Endothelial cell of umbilical vein (primary cell): Measurements from ENCODE around the gene DTX2. TPM values are rescaled to one million over a fixed set of nuclear protein-coding genes. Genes with fewer than 3 reads are reported as not detected.

ENCODE experiments used
- BruUV-seq: library from RNA; stranded (reverse); fragments of 400-500 nt; replicated peaks from 2 replicates; lab custom pipeline; 2021; lab: Mats Ljungman, UMichigan
- CTCF ChIA-PET: fragments of 300-600, 350-600 bp; sonication (Branson Sonifier 250); formaldehyde crosslinking; loops from one replicate; lab custom pipeline; 2021; ENCODE audit warnings: antibody characterized with exemption, inconsistent platforms; lab: Charles Lee
- POLR2A ChIA-PET: fragments of 300-600, 350-600 bp; sonication (Branson Sonifier 250); formaldehyde crosslinking; loops from one replicate; lab custom pipeline; 2021; ENCODE audit warnings: antibody characterized with exemption, inconsistent platforms; lab: Charles Lee
- DNase-seq: peaks from one replicate; pipeline ENCODE4 v3.0.0-alpha.2; 2011; ENCODE audit warnings: low read depth, low spot score
- FAIRE-seq: peaks from 2 replicates; lab custom pipeline; 2011; peaks lifted over from hg19 to GRCh38; lab: Jason Lieb, UNC
- H2AFZ ChIP-seq: 2 replicates; pipeline ENCODE4 v1.6.0; 2012; ENCODE audit warnings: low read depth, low read length, control low read depth, inconsistent platforms
- H3K27ac ChIP-seq: 2 replicates; pipeline ENCODE4 v1.5.1; 2011; ENCODE audit warnings: low read depth, mild to moderate bottlenecking, control low read depth, low read length, moderate library complexity; ENCODE audit not compliant: insufficient read depth
- H3K27me3 ChIP-seq, 2 experiments: 2 replicates each; pipeline versions ENCODE4 v1.6.0 to v1.6.1; 2011; ENCODE audit warnings: low read length in 2 of 2, mixed read lengths in 1 of 2; ENCODE audit not compliant: control insufficient read depth in 2 of 2, insufficient read depth in 2 of 2
- H3K36me3 ChIP-seq, 2 experiments: 2 replicates in 1 of 2; 3 replicates in 1 of 2; pipeline ENCODE4 v1.5.1; 2011; ENCODE audit warnings: low read length in 2 of 2, mild to moderate bottlenecking in 1 of 2, moderate library complexity in 1 of 2; ENCODE audit not compliant: control insufficient read depth in 2 of 2, insufficient read depth in 2 of 2; ENCODE audit errors: extremely low read depth in 1 of 2
- H3K4me1 ChIP-seq: 3 replicates; pipeline ENCODE4 v1.5.1; 2011; ENCODE audit warnings: mild to moderate bottlenecking, low read length; ENCODE audit not compliant: control insufficient read depth, insufficient read depth; ENCODE audit errors: extremely low read depth
- H3K4me2 ChIP-seq: 2 replicates; pipeline ENCODE4 v1.6.1; 2011; ENCODE audit warnings: low read length, control low read depth, mixed read lengths; ENCODE audit not compliant: insufficient read depth
- H3K4me3 ChIP-seq, 3 experiments: fragments of 200-600 bp in 1 of 3; sonication (generic), shearing (Covaris generic) in 1 of 3; replicated peaks in 1 of 3; 2 replicates each; pipeline ENCODE4 v1.5.1; 2011 to 2016; ENCODE audit warnings: control low read depth in 3 of 3, low read length in 3 of 3, mild to moderate bottlenecking in 2 of 3, inconsistent platforms in 1 of 3, low read depth in 1 of 3, moderate library complexity in 1 of 3; ENCODE audit not compliant: insufficient read depth in 1 of 3
- H3K79me2 ChIP-seq: 2 replicates; pipeline ENCODE4 v1.6.0; 2012; ENCODE audit warnings: low read length, inconsistent platforms; ENCODE audit not compliant: control insufficient read depth, insufficient read depth
- H3K9ac ChIP-seq: replicated peaks from 2 replicates; pipeline ENCODE3; 2011; ENCODE audit warnings: low read length, control low read depth; ENCODE audit not compliant: insufficient read depth; ENCODE audit errors: extremely low read depth
- H3K9me1 ChIP-seq: replicated peaks from 3 replicates; pipeline ENCODE4 v1.6.0; 2011; ENCODE audit warnings: mild to moderate bottlenecking, low read length; ENCODE audit not compliant: control insufficient read depth, insufficient read depth; ENCODE audit errors: extremely low read depth
- H3K9me3 ChIP-seq: replicated peaks from 2 replicates; pipeline ENCODE4 v1.5.1; 2012; ENCODE audit warnings: low read length, inconsistent platforms; ENCODE audit not compliant: control insufficient read depth, insufficient read depth
- H4K20me1 ChIP-seq: replicated peaks from 2 replicates; pipeline ENCODE3; 2011; ENCODE audit warnings: mild to moderate bottlenecking, low read length; ENCODE audit not compliant: control insufficient read depth, insufficient read depth; ENCODE audit errors: extremely low read depth
- EZH2 ChIP-seq: IDR thresholded peaks from 2 replicates; pipeline ENCODE4 v1.6.1; 2012; ENCODE audit warnings: borderline replicate concordance, low read depth, mild to moderate bottlenecking, moderate library complexity, low read length, inconsistent platforms; ENCODE audit not compliant: severe bottlenecking
- FOS ChIP-seq: IDR thresholded peaks from 2 replicates; pipeline ENCODE4 v1.6.1; 2011; ENCODE audit warnings: mild to moderate bottlenecking, low read length, moderate library complexity, borderline replicate concordance; ENCODE audit not compliant: insufficient read depth
- GATA2 ChIP-seq: IDR thresholded peaks from 2 replicates; pipeline ENCODE4 v1.7.0; 2011; ENCODE audit warnings: low read depth, mild to moderate bottlenecking, moderate library complexity, mixed read lengths, low read length; ENCODE audit not compliant: insufficient read length, insufficient read depth
- JUN ChIP-seq: IDR thresholded peaks from 2 replicates; pipeline ENCODE4 v1.6.1; 2011; ENCODE audit warnings: borderline replicate concordance, low read depth; ENCODE audit not compliant: insufficient read length, insufficient read depth
- MAX ChIP-seq: IDR thresholded peaks from 2 replicates; pipeline ENCODE4 v1.6.1; 2011; ENCODE audit not compliant: insufficient read depth, insufficient read length
- MYC ChIP-seq: IDR thresholded peaks from one replicate; pipeline ENCODE4 v1.6.1; 2011; ENCODE audit warnings: mild to moderate bottlenecking, low read depth, low read length
- POLR2A ChIP-seq: IDR thresholded peaks from 2 replicates; pipeline ENCODE4 v1.6.1; 2012; ENCODE audit warnings: low read depth, mild to moderate bottlenecking, control low read depth, low read length
- POLR2AphosphoS5 ChIP-seq: IDR thresholded peaks from 2 replicates; pipeline ENCODE4 v1.6.1; 2012; ENCODE audit warnings: low read depth, mild to moderate bottlenecking, control low read depth, low read length, moderate library complexity; ENCODE audit not compliant: insufficient read depth
- dilution Hi-C: fragments of 300-500 bp; cut with MboI; formaldehyde crosslinking; loops from one replicate; pipeline ENCODE4 v1.15.0; 2019; ENCODE audit warnings: low sequenced_read_pairs; ENCODE audit not compliant: extremely low pct_ligation_motif_present
- intact Hi-C: fragments of 100-400 bp; cut with micrococcal nuclease; formaldehyde crosslinking; loops from one replicate; pipeline ENCODE4 v1.10.0; 2022
- polyA plus RNA-seq, 4 experiments: library from polyadenylated mRNA; depleted of rRNA in 3 of 4; stranded (reverse) in 3 of 4; unstranded in 1 of 4; fragments of >200 nt; gene quantifications; 2 replicates each; pipeline versions ENCODE4 v1.2.1 to v1.2.3, GENCODE V29; 2011 to 2012; ENCODE audit warnings: missing spikeins in 1 of 4
- total RNA-seq: library from RNA; stranded (reverse); gene quantifications from 2 replicates; pipeline ENCODE4 v1.2.3, GENCODE V29; 2021
- TF ChIP-seq, protein P1 (sequence below), 2 donors: IDR thresholded peaks; 1 replicate in 1 of 2; 2 replicates in 1 of 2; pipeline ENCODE4 v1.5.1; 2011; ENCODE audit warnings: low read length in 2 of 2, mild to moderate bottlenecking in 2 of 2, moderate library complexity in 2 of 2, control low read depth in 1 of 2, inconsistent platforms in 1 of 2, low read depth in 1 of 2; ENCODE audit not compliant: insufficient read depth in 1 of 2; ENCODE audit errors: extremely low read depth in 1 of 2

Gene DTX2
- total and polyA plus RNA-seq, 2 donors (not counting 3 experiments of a cell fraction or from before 2014, with no cell fraction given) = 8.5 to 17.1 TPM

DNA sequence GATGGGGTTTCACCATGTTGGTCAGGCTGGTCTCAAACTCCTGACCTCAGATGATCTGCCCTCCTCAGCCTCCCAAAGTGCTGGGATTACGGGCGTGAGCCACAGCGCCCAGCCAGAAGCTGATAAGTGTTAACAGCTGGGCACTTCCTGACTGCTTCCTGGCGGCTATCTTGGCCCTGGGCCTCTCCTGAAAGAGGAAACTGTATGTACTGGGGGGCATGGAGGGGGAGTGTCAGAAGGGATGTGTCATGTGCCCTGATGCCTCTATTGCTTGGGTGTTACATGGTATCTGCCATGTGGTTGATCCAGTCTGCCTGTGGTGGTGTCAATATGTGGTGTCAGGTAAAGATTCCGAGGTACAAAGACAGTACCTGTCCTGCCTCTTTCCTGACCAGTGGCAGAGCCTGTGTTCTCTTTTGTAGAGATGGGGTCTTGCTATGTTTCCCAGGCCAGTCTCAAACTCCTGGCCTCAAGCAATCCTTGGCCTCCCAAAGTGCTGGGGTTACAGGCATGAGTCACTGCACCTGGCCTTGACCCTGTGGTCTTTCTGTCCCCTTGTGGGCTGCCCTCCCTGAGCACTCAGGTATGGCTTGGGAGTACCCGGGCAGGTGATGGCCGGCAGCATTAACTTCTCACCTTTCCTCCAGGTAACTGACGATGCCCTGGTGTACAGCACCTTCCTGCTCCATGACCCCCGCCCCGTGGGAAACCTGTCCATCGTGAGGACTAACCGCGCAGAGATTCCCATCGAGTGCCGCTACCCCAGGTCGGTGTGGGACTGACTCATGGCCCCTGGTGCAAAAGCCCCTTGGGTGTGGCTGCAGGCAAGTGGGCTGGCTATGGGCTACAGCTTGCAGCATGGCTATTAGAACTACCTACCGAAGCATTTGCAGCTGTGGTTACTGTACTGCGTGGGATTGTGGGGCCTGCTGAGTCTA lies 32.4 kb upstream of the DTX2 start:
- POLR2A ChIA-PET = no interaction called here
- no peaks in the 10 kb centered on the region for H4K20me1 ChIP-seq
- peak; percentile 31 for FAIRE-seq
- no peaks in the 10 kb centered on the region for H3K9me3 ChIP-seq
- H3K79me2 ChIP-seq = no peaks in the 10 kb centered on the region
- H3K4me3 ChIP-seq = no peak overlapping the region
- dilution Hi-C loops (no loop called here), intact Hi-C loops (loop anchor here (2.0 kb wide), 1 partner anchor 70 kb away; the partner anchor contains the start of gene YWHAG)
- H3K9me1 ChIP-seq = no peaks in the 10 kb centered on the region
- H3K27ac ChIP-seq = no peak overlapping the region
- peak; percentile 49 for DNase-seq
- no peak overlapping the region for H2AFZ ChIP-seq
- H3K9ac ChIP-seq = no peak overlapping the region
- no peaks in the 10 kb centered on the region for H3K36me3 ChIP-seq
- no peak overlapping the region for H3K4me2 ChIP-seq
- H3K4me1 ChIP-seq = peaks cover 9% of the 10 kb centered on the region
- H3K27me3 ChIP-seq = no peaks in the 10 kb centered on the region
- CTCF ChIA-PET = no interaction called here
- TF ChIP-seq POLR2A (no peak), GATA2 (no peak), JUN (no peak), EZH2 (no peak), FOS (no peak), POLR2AphosphoS5 (no peak), MYC (no peak), MAX (no peak)
- TF ChIP-seq, protein P1, sequence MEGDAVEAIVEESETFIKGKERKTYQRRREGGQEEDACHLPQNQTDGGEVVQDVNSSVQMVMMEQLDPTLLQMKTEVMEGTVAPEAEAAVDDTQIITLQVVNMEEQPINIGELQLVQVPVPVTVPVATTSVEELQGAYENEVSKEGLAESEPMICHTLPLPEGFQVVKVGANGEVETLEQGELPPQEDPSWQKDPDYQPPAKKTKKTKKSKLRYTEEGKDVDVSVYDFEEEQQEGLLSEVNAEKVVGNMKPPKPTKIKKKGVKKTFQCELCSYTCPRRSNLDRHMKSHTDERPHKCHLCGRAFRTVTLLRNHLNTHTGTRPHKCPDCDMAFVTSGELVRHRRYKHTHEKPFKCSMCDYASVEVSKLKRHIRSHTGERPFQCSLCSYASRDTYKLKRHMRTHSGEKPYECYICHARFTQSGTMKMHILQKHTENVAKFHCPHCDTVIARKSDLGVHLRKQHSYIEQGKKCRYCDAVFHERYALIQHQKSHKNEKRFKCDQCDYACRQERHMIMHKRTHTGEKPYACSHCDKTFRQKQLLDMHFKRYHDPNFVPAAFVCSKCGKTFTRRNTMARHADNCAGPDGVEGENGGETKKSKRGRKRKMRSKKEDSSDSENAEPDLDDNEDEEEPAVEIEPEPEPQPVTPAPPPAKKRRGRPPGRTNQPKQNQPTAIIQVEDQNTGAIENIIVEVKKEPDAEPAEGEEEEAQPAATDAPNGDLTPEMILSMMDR (IDR thresholded peaks at IDR 0.05; ENCODE audit: extremely low read depth in 1 of 2, insufficient read depth in 1 of 2, low read depth in 1 of 2, low read length in 2 of 2) = no peak
- BruUV-seq = no TSS peak
